HepG2 (cell line): ENCODE results near the gene CTNNA3. TPM values are rescaled to one million over a fixed set of nuclear protein-coding genes. Genes with fewer than 3 reads are reported as not detected.

Experiments used
- ATAC-seq: fragments of 200-7000 bp; cut with Tn5 transposase; 3 replicates; pipeline ENCODE4 v1.9.1; 2020; ENCODE audit warnings: mild to moderate bottlenecking, moderate library complexity
- BruUV-seq: library from RNA; stranded (reverse); fragments of 400-500 nt; replicated peaks from 2 replicates; lab custom pipeline; 2021; lab: Mats Ljungman, UMichigan
- CTCF ChIA-PET: fragments of 300-600 bp; formaldehyde crosslinking; extraction: SDS; loops from one replicate; lab custom pipeline; 2021; ENCODE audit warnings: low total read pairs, inconsistent platforms, low intra/inter-chr PET ratio; lab: Yijun Ruan, JAX
- POLR2A ChIA-PET: fragments of 350-600 bp; sonication (Branson Sonifier 250); formaldehyde crosslinking; loops from one replicate; lab custom pipeline; 2020; ENCODE audit warnings: antibody characterized with exemption, inconsistent platforms; lab: Yijun Ruan, JAX
- DNase-seq: peaks from one replicate; pipeline ENCODE4 v3.0.0-alpha.2; 2015; ENCODE audit warnings: low spot score
- FAIRE-seq: peaks from 3 replicates; lab custom pipeline; 2011; peaks lifted over from hg19 to GRCh38; lab: Jason Lieb, UNC
- H2AFZ ChIP-seq: one replicate; pipeline ENCODE4 v1.6.1; 2011; ENCODE audit warnings: low read length, inconsistent platforms
- H3K27ac ChIP-seq: fragments of 300-600 bp; 3 replicates; pipeline ENCODE4 v1.8.0; 2011; ENCODE audit warnings: mixed run types, mild to moderate bottlenecking, mixed read lengths, low read length, inconsistent platforms; ENCODE audit not compliant: insufficient read depth; ENCODE audit errors: extremely low read length
- H3K27me3 ChIP-seq, 2 experiments: fragments of 200-600 bp in 1 of 2; 2 replicates in 1 of 2; 3 replicates in 1 of 2; pipeline versions ENCODE4 v1.6.0 to v1.8.0; 2011; ENCODE audit warnings: low read length in 2 of 2, mild to moderate bottlenecking in 2 of 2, moderate library complexity in 2 of 2, inconsistent platforms in 1 of 2; ENCODE audit not compliant: insufficient read depth in 2 of 2, control insufficient read depth in 1 of 2
- H3K36me3 ChIP-seq, 2 experiments: fragments of 200-600 bp in 1 of 2; replicated peaks in 1 of 2; 2 replicates in 1 of 2; 3 replicates in 1 of 2; pipeline versions ENCODE4 v1.5.1 to v1.8.0; 2011; ENCODE audit warnings: low read length in 2 of 2, inconsistent platforms in 1 of 2; ENCODE audit not compliant: insufficient read depth in 2 of 2, control insufficient read depth in 1 of 2
- H3K4me1 ChIP-seq: 2 replicates; pipeline ENCODE4 v1.5.1; 2012; ENCODE audit warnings: low read length, inconsistent platforms; ENCODE audit not compliant: insufficient read depth
- H3K4me2 ChIP-seq: 2 replicates; pipeline ENCODE4 v1.6.0; 2011; ENCODE audit warnings: low read depth, low read length, inconsistent platforms
- H3K4me3 ChIP-seq, 3 experiments: fragments of 200-600 bp in 1 of 3; sonication (generic), shearing (Covaris generic) in 1 of 3; replicated peaks in 1 of 3; 2 replicates each; pipeline ENCODE4 v1.5.1; 2011 to 2016; ENCODE audit warnings: low read length in 3 of 3, inconsistent platforms in 2 of 3, low read depth in 2 of 3, mild to moderate bottlenecking in 2 of 3, control low read depth in 1 of 3, mixed read lengths in 1 of 3; ENCODE audit not compliant: insufficient read depth in 1 of 3
- H3K79me2 ChIP-seq: one replicate; pipeline ENCODE4 v1.6.1; 2011; ENCODE audit warnings: low read length, inconsistent platforms; ENCODE audit not compliant: insufficient read depth
- H3K9ac ChIP-seq: 2 replicates; pipeline ENCODE4 v1.6.0; 2011; ENCODE audit warnings: mild to moderate bottlenecking, low read depth, low read length, inconsistent platforms; ENCODE audit not compliant: insufficient read depth
- H3K9me3 ChIP-seq: 2 replicates; pipeline ENCODE4 v1.5.1; 2012; ENCODE audit warnings: mild to moderate bottlenecking, low read length
- H4K20me1 ChIP-seq: 2 replicates; pipeline ENCODE4 v1.6.0; 2011; ENCODE audit warnings: inconsistent platforms, mild to moderate bottlenecking, low read length, moderate library complexity; ENCODE audit not compliant: insufficient read depth
- CC2D1A ChIP-seq: sonication (generic); formaldehyde crosslinking; IDR thresholded peaks from 2 replicates; pipeline ENCODE4 v1.8.1; 2023; ENCODE audit warnings: mild to moderate bottlenecking, missing genetic modification reagents
- ETV6 ChIP-seq: sonication (generic); formaldehyde crosslinking; conservative IDR thresholded peaks from 2 replicates; pipeline ENCODE4 v1.4.0; 2020; ENCODE audit warnings: missing genetic modification reagents
- POGZ ChIP-seq: sonication (generic); formaldehyde crosslinking; IDR thresholded peaks from 2 replicates; pipeline ENCODE4 v1.4.0; 2020; ENCODE audit warnings: mild to moderate bottlenecking, missing genetic modification reagents
- RARG ChIP-seq: sonication (generic); formaldehyde crosslinking; IDR thresholded peaks from 2 replicates; pipeline ENCODE4 v1.4.0; 2020; ENCODE audit warnings: low read depth, mild to moderate bottlenecking, missing genetic modification reagents
- SNAPC4 ChIP-seq: sonication (generic); formaldehyde crosslinking; IDR thresholded peaks from 2 replicates; pipeline ENCODE4 v1.4.0; 2020; ENCODE audit warnings: mild to moderate bottlenecking, missing genetic modification reagents
- SNAPC5 ChIP-seq: sonication (generic); formaldehyde crosslinking; IDR thresholded peaks from 2 replicates; pipeline ENCODE4 v1.8.1; 2023; ENCODE audit warnings: mild to moderate bottlenecking, missing genetic modification reagents, borderline replicate concordance
- SRSF1 ChIP-seq: fragments of 200-400 bp; formaldehyde crosslinking; optimal IDR thresholded peaks from 2 replicates; pipeline ENCODE3; 2017; ENCODE audit warnings: mild to moderate bottlenecking, low read depth, low read length, moderate library complexity
- ZFP36L2 ChIP-seq: sonication (generic); formaldehyde crosslinking; IDR thresholded peaks from 2 replicates; pipeline ENCODE4 v1.4.0; 2020; ENCODE audit warnings: missing genetic modification reagents
- ZNF367 ChIP-seq: sonication (generic); formaldehyde crosslinking; IDR thresholded peaks from 2 replicates; pipeline ENCODE4 v1.4.0; 2020; ENCODE audit warnings: missing genetic modification reagents, borderline replicate concordance
- WGBS: methylation state at CpG from one replicate; pipeline ENCODE4 v1.1.6; 2017; ENCODE audit warnings: low lambda C conversion rate; 5-methylcytosine and 5-hydroxymethylcytosine counted together
- in situ Hi-C: cut with HindIII; loops from 2 replicates; pipeline ENCODE4 v1.10.0; 2017; ENCODE audit warnings: low pct_unique_long_range_greater_than_20kb; ENCODE audit not compliant: extremely low pct_ligation_motif_present
- intact Hi-C: fragments of 100-400 bp; cut with micrococcal nuclease; formaldehyde crosslinking; loops from one replicate; pipeline ENCODE4 v1.10.0; 2022; ENCODE audit not compliant: unreplicated experiment
- polyA plus RNA-seq, 8 experiments: library from polyadenylated mRNA; depleted of rRNA in 3 of 8; stranded (reverse) in 7 of 8; unstranded in 1 of 8; fragments of >200 nt; fragmentation: Illumina TruSeq in 4 of 8; extraction: Trizol in 4 of 8; gene quantifications; 2 replicates each; pipeline versions ENCODE4 v1.2.1 to v1.2.3, GENCODE V29; 2011 to 2016; ENCODE audit warnings: low read depth in 4 of 8, missing spikeins in 1 of 8, mixed read lengths in 1 of 8; ENCODE audit not compliant: insufficient read depth in 1 of 8
- total RNA-seq, 5 experiments: library from RNA; depleted of rRNA; stranded (reverse); fragments of >200 nt; fragmentation: Illumina TruSeq; extraction: Trizol; gene quantifications; 2 replicates each; pipeline ENCODE4 v1.2.3, GENCODE V29; 2016; ENCODE audit warnings: low read depth in 1 of 5

CTNNA3 gene
- total and polyA plus RNA-seq, 2 of the 13 experiments (the other 11 are each of a cell fraction or from before 2014, with no cell fraction given), result not detected

- H3K79me2 ChIP-seq, result no peaks in the 10 kb centered on the region
- no peak overlapping the region for H3K4me3 ChIP-seq
- ATAC-seq (no peak), DNase-seq (no peak), FAIRE-seq (no peak)
- H3K4me1 ChIP-seq, result no peaks in the 10 kb centered on the region
- intact Hi-C loops (loop anchor here (10.0 kb wide), 1 partner anchor 324 kb away; no protein-coding TSS in a partner anchor), in situ Hi-C loops (no loop called here)
- no TSS peak for BruUV-seq
- ChIA-PET CTCF (no interaction called here), POLR2A (no interaction called here)
- H3K36me3 ChIP-seq, result no peaks in the 10 kb centered on the region
- no peaks in the 10 kb centered on the region for H4K20me1 ChIP-seq
- no peak overlapping the region for H3K27ac ChIP-seq
- no peaks in the 10 kb centered on the region for H3K27me3 ChIP-seq
- WGBS, result 0% methylated on average over 1 of the region's 1 CpG
- TF ChIP-seq SRSF1, result no peak
- no peak for TF ChIP-seq RARG (CRISPR knock-in tag)
- no peak for TF ChIP-seq ETV6 (CRISPR knock-in tag)
- no peak for TF ChIP-seq POGZ (CRISPR knock-in tag)
- TF ChIP-seq SNAPC4 (CRISPR knock-in tag), result no peak
- no peak for TF ChIP-seq ZFP36L2 (CRISPR knock-in tag)
- no peak for TF ChIP-seq CC2D1A (CRISPR knock-in tag)
- TF ChIP-seq ZNF367, result no peak
- no peak for TF ChIP-seq SNAPC5 (CRISPR knock-in tag)
- H3K4me2 ChIP-seq, result no peak overlapping the region
- no peak overlapping the region for H3K9ac ChIP-seq
- H2AFZ ChIP-seq, result no peak overlapping the region
- no peaks in the 10 kb centered on the region for H3K9me3 ChIP-seq
Measured at GRCh38 chr10:66301078-66301477, 1394.9 kb downstream of the CTNNA3 start.
